RWPE2 (cell line): ENCODE data around the gene UBE4A.

ENCODE experiments used
- ATAC-seq: fragments of 200-7000 bp; cut with Tn5 transposase; 3 replicates; pipeline ENCODE4 v1.9.1; 2021; ENCODE audit warnings: low read depth
- DNase-seq: peaks from one replicate; pipeline ENCODE4 v3.0.0-alpha.2; 2020; ENCODE audit warnings: low spot score
- H3K27ac ChIP-seq: fragments of 450-650 bp; 2 replicates; pipeline ENCODE4 v1.5.1; 2017; ENCODE audit warnings: mild to moderate bottlenecking; ENCODE audit not compliant: poor library complexity, severe bottlenecking
- H3K27me3 ChIP-seq: fragments of 250-450 bp; sonication (Bioruptor Pico); 2 replicates; pipeline ENCODE4 v1.5.1; 2021; ENCODE audit warnings: mild to moderate bottlenecking, moderate library complexity; ENCODE audit not compliant: insufficient read depth, poor library complexity, severe bottlenecking
- H3K36me3 ChIP-seq: fragments of 250-450 bp; sonication (Bioruptor Pico); 2 replicates; pipeline ENCODE4 v1.5.1; 2020; ENCODE audit warnings: low read depth, mild to moderate bottlenecking, moderate library complexity
- H3K4me1 ChIP-seq: fragments of 250-450 bp; sonication (Bioruptor Pico); 2 replicates; pipeline ENCODE4 v1.5.1; 2021; ENCODE audit warnings: mild to moderate bottlenecking, moderate library complexity; ENCODE audit not compliant: insufficient read depth, poor library complexity, severe bottlenecking
- H3K4me3 ChIP-seq: fragments of 250-450 bp; sonication (Bioruptor Pico); 2 replicates; pipeline ENCODE4 v1.5.1; 2021; ENCODE audit warnings: mild to moderate bottlenecking, moderate library complexity; ENCODE audit not compliant: severe bottlenecking
- H3K9me3 ChIP-seq: fragments of 250-450 bp; sonication (Bioruptor Pico); 2 replicates; pipeline ENCODE4 v1.5.1; 2021; ENCODE audit warnings: mild to moderate bottlenecking, moderate library complexity; ENCODE audit not compliant: severe bottlenecking
- CTCF ChIP-seq: fragments of 450-650 bp; IDR thresholded peaks from one replicate; pipeline ENCODE4 v1.5.1; 2017; ENCODE audit warnings: mild to moderate bottlenecking, moderate library complexity; ENCODE audit not compliant: poor library complexity, severe bottlenecking

UBE4A gene

GRCh38 chr11:118319337-118319707 lies 40.1 kb upstream of the UBE4A start:
- no peaks in the 10 kb centered on the region for H3K9me3 ChIP-seq
- H3K27me3 ChIP-seq: no peaks in the 10 kb centered on the region
- no peak for TF ChIP-seq CTCF
- no peak overlapping the region for H3K4me3 ChIP-seq
- no peak overlapping the region for H3K27ac ChIP-seq
- no peaks in the 10 kb centered on the region for H3K36me3 ChIP-seq
- DNase-seq (no peak), ATAC-seq (no peak)
- peaks cover 10% of the 10 kb centered on the region for H3K4me1 ChIP-seq

- DNase-seq (no peak), ATAC-seq (no peak)
- no peaks in the 10 kb centered on the region for H3K27me3 ChIP-seq
- no peak overlapping the region for H3K27ac ChIP-seq
- H3K4me3 ChIP-seq: no peak overlapping the region
- H3K4me1 ChIP-seq: peaks cover 10% of the 10 kb centered on the region
- H3K9me3 ChIP-seq: no peaks in the 10 kb centered on the region
- H3K36me3 ChIP-seq: no peaks in the 10 kb centered on the region
- no peak for TF ChIP-seq CTCF
Observed at GRCh38 chr11:118320515-118320914, 38.9 kb upstream of the UBE4A start.

GRCh38 chr11:118321386-118322082 lies 37.9 kb upstream of the UBE4A start:
- no peak for TF ChIP-seq CTCF
- Histone ChIP-seq H3K4me1 (peaks cover 5% of the 10 kb centered on the region), H3K36me3 (no peaks in the 10 kb centered on the region), H3K9me3 (no peaks in the 10 kb centered on the region), H3K27ac (no peak overlapping the region), H3K4me3 (no peak overlapping the region), H3K27me3 (no peaks in the 10 kb centered on the region)
- peak; percentile 25; the same call in 1 of the 3 replicates for ATAC-seq
- no peak for DNase-seq

GRCh38 chr11:118322721-118323120 lies 36.7 kb upstream of the UBE4A start:
- TF ChIP-seq CTCF: no peak
- H3K27me3 ChIP-seq: no peaks in the 10 kb centered on the region
- H3K9me3 ChIP-seq: no peaks in the 10 kb centered on the region
- no peaks in the 10 kb centered on the region for H3K36me3 ChIP-seq
- H3K4me1 ChIP-seq: no peaks in the 10 kb centered on the region
- no peak for DNase-seq
- H3K27ac ChIP-seq: no peak overlapping the region
- ATAC-seq: no peak
- no peak overlapping the region for H3K4me3 ChIP-seq

GRCh38 chr11:118325283-118325682 lies 34.1 kb upstream of the UBE4A start:
- Histone ChIP-seq H3K4me3 (no peak overlapping the region), H3K27ac (no peak overlapping the region), H3K36me3 (no peaks in the 10 kb centered on the region), H3K4me1 (no peaks in the 10 kb centered on the region), H3K9me3 (no peaks in the 10 kb centered on the region), H3K27me3 (no peaks in the 10 kb centered on the region)
- ATAC-seq (no peak), DNase-seq (no peak)
- no peak for TF ChIP-seq CTCF
